Motor neuron (in vitro differentiated cells): ENCODE measurements around the gene CKS2. TPM values are rescaled to one million over a fixed set of nuclear protein-coding genes. Genes with fewer than 3 reads are reported as not detected.
"Not testable (repeated sequence)": the region's sequence is repeated elsewhere in the genome, so short reads cannot be mapped to it uniquely, and the experiment has no call there.

Experiments used
- ATAC-seq, 8 experiments: fragments of 200-7000 bp; cut with Tn5 transposase; replicated peaks in 6 of 8; 2 replicates each; pipeline ENCODE4 v1.8.0; 2021; ENCODE audit warnings: mild to moderate bottlenecking in 8 of 8, moderate library complexity in 8 of 8
- H3K27ac ChIP-seq, 2 donors: fragments of 250-450 bp; sonication (Bioruptor Pico); 2 replicates each; pipeline ENCODE4 v1.9.0; 2021; ENCODE audit warnings: antibody characterized with exemption in 2 of 2, mild to moderate bottlenecking in 2 of 2, moderate library complexity in 1 of 2
- H3K4me1 ChIP-seq, 2 donors: fragments of 250-450 bp; sonication (Bioruptor Pico); replicated peaks in 1 of 2; 2 replicates each; pipeline ENCODE4 v1.6.1; 2021; ENCODE audit warnings: antibody characterized with exemption in 2 of 2, mild to moderate bottlenecking in 2 of 2, moderate library complexity in 1 of 2
- H3K4me3 ChIP-seq, 5 donors: fragments of 250-450 bp; sonication (Bioruptor Pico); 2 replicates each; pipeline ENCODE4 v1.9.0; 2021; ENCODE audit warnings: antibody characterized with exemption in 5 of 5, mild to moderate bottlenecking in 5 of 5, moderate library complexity in 4 of 5
- WGBS, 10 experiments: fragments of 450-650 bp; shearing (Covaris generic); methylation state at CpG; one replicate each; pipeline ENCODE4 v1.0.0; 2022; 5-methylcytosine and 5-hydroxymethylcytosine counted together
- in situ Hi-C, 9 experiments: fragments of 400-800 bp; cut with MboI; loops; one replicate each; pipeline ENCODE4 v1.15.0; 2021; ENCODE audit warnings: low sequenced_read_pairs in 9 of 9, low pct_unique_long_range_greater_than_20kb in 2 of 9; ENCODE audit not compliant: unreplicated experiment in 9 of 9
- total RNA-seq, 8 experiments: library from RNA; unstranded; fragments of 300-600 nt; gene quantifications; 2 replicates each; pipeline versions ENCODE4 v1.2.3 to v1.2.4, GENCODE V29; 2022

The CKS2 gene
- total RNA-seq, 8 experiments from 2014 or later = 22.2 to 184 (median 102) TPM

GRCh38 chr9:89342948-89343347 is 32.0 kb downstream of the CKS2 start:
- ATAC-seq = no peak
- in situ Hi-C loops = no loop called here
- H3K4me3 ChIP-seq = no peak overlapping the region
- WGBS, 10 experiments = 78 to 100% (median 100%) methylated on average over 1 of the region's 1 CpG; no CpG with 5 or more reads in 3 of the 10 experiments
- H3K4me1 ChIP-seq = no peaks in the 10 kb centered on the region
- no peak overlapping the region for H3K27ac ChIP-seq

GRCh38 chr9:89343812-89344211 is 32.8 kb downstream of the CKS2 start:
- in situ Hi-C loops, H3K4me1 ChIP-seq, H3K27ac ChIP-seq, ATAC-seq, H3K4me3 ChIP-seq: not testable (repeated sequence)
- WGBS, 10 experiments = 88 to 100% (median 95%) methylated on average over 1 to 7 of the region's 7 CpGs; no CpG with 5 or more reads in 2 of the 10 experiments

- in situ Hi-C loops = no loop called here
- H3K27ac ChIP-seq = no peak overlapping the region
- WGBS, 10 experiments = 77 to 100% (median 100%) methylated on average over 1 to 4 of the region's 5 CpGs; no CpG with 5 or more reads in 4 of the 10 experiments
- no peak for ATAC-seq
- H3K4me3 ChIP-seq = no peak overlapping the region
- no peaks in the 10 kb centered on the region for H3K4me1 ChIP-seq
These were observed 34.5 kb downstream of the CKS2 start for GRCh38 chr9:89345476-89345875.

- 45 to 100% (median 99%) methylated on average over 1 to 8 of the region's 9 CpGs; no CpG with 5 or more reads in 2 of the 10 experiments for WGBS, 10 experiments
These were observed 35.7 kb downstream of the CKS2 start for GRCh38 chr9:89346696-89347095.

GRCh38 chr9:89347651-89348050 is 36.7 kb downstream of the CKS2 start:
- ATAC-seq = no peak
- in situ Hi-C loops = no loop called here
- no peak overlapping the region for H3K27ac ChIP-seq
- WGBS, 10 experiments = 60 to 100% (median 100%) methylated on average over 1 to 3 of the region's 5 CpGs; no CpG with 5 or more reads in 5 of the 10 experiments
- H3K4me3 ChIP-seq = no peak overlapping the region
- H3K4me1 ChIP-seq = no peaks in the 10 kb centered on the region

More at GRCh38 chr9:89346696-89347095, 35.7 kb downstream of the CKS2 start:
- in situ Hi-C loops = no loop called here
- H3K27ac ChIP-seq = no peak overlapping the region
- no peaks in the 10 kb centered on the region for H3K4me1 ChIP-seq
- ATAC-seq = peak in 1 of 8 experiments; percentile 25
- H3K4me3 ChIP-seq = no peak overlapping the region

GRCh38 chr9:89349607-89350006 is 38.6 kb downstream of the CKS2 start:
- no peak for ATAC-seq
- no peaks in the 10 kb centered on the region for H3K4me1 ChIP-seq
- in situ Hi-C loops = no loop called here
- no peak overlapping the region for H3K27ac ChIP-seq
- H3K4me3 ChIP-seq = no peak overlapping the region
- WGBS, 10 experiments = 40 to 100% (median 93%) methylated on average over 1 to 6 of the region's 6 CpGs; no CpG with 5 or more reads in 1 of the 10 experiments

- in situ Hi-C loops = no loop called here
- H3K4me1 ChIP-seq = no peaks in the 10 kb centered on the region
- H3K4me3 ChIP-seq = no peak overlapping the region
- no peak overlapping the region for H3K27ac ChIP-seq
- 75 to 100% (median 100%) methylated on average over 1 to 2 of the region's 2 CpGs; no CpG with 5 or more reads in 7 of the 10 experiments for WGBS, 10 experiments
- no peak for ATAC-seq
These were observed 40.1 kb downstream of the CKS2 start for GRCh38 chr9:89350988-89351557.

GRCh38 chr9:89351584-89352300 is 40.7 kb downstream of the CKS2 start:
- ATAC-seq = no peak

GRCh38 chr9:89352451-89352850 is 41.5 kb downstream of the CKS2 start:
- no peak for ATAC-seq
- H3K4me1 ChIP-seq = peaks cover 0 to 2% of the 10 kb centered on the region in 2 donors
- in situ Hi-C loops = no loop called here
- 3 to 100% (median 87%) methylated on average over 2 to 3 of the region's 3 CpGs for WGBS, 10 experiments
- H3K4me3 ChIP-seq = no peak overlapping the region
- no peak overlapping the region for H3K27ac ChIP-seq

More at GRCh38 chr9:89351584-89352300, 40.7 kb downstream of the CKS2 start:
- Histone ChIP-seq H3K4me1 (no peaks in the 10 kb centered on the region), H3K27ac (no peak overlapping the region), H3K4me3 (no peak overlapping the region)
- WGBS, 10 experiments = 91 to 100% (median 99%) methylated on average over 1 to 5 of the region's 6 CpGs; no CpG with 5 or more reads in 2 of the 10 experiments
- in situ Hi-C loops = no loop called here

- Histone ChIP-seq H3K27ac (no peak overlapping the region), H3K4me3 (no peak overlapping the region), H3K4me1 (peaks cover 0 to 7% of the 10 kb centered on the region in 2 donors)
- in situ Hi-C loops = no loop called here
- no peak for ATAC-seq
- WGBS, 10 experiments = 59 to 100% (median 94%) methylated on average over 1 to 6 of the region's 8 CpGs; no CpG with 5 or more reads in 1 of the 10 experiments
These were observed 42.1 kb downstream of the CKS2 start for GRCh38 chr9:89352874-89353649.

- Histone ChIP-seq H3K27ac (no peak overlapping the region), H3K4me3 (no peak overlapping the region), H3K4me1 (peaks cover 0 to 17% of the 10 kb centered on the region in 2 donors)
- ATAC-seq = peak in 2 of 8 experiments; percentile 41 to 58
- WGBS, 10 experiments = 55 to 100% (median 92%) methylated on average over 1 to 3 of the region's 3 CpGs; no CpG with 5 or more reads in 3 of the 10 experiments
- in situ Hi-C loops = no loop called here
These were observed 43.0 kb downstream of the CKS2 start for GRCh38 chr9:89353989-89354388.

- no peak for ATAC-seq
- in situ Hi-C loops = no loop called here
- Histone ChIP-seq H3K4me3 (no peak overlapping the region), H3K27ac (no peak overlapping the region), H3K4me1 (peaks cover 0 to 19% of the 10 kb centered on the region in 2 donors)
- 86 to 100% (median 96%) methylated on average over 1 to 5 of the region's 6 CpGs; no CpG with 5 or more reads in 2 of the 10 experiments for WGBS, 10 experiments
These were observed 43.5 kb downstream of the CKS2 start for GRCh38 chr9:89354471-89354870.

GRCh38 chr9:89356782-89357181 is 45.8 kb downstream of the CKS2 start:
- 92% methylated on average over 2 of the region's 2 CpGs; no CpG with 5 or more reads in 9 of the 10 experiments for WGBS, 10 experiments
- Histone ChIP-seq H3K4me1 (peaks cover 0 to 22% of the 10 kb centered on the region in 2 donors), H3K27ac (no peak overlapping the region), H3K4me3 (no peak overlapping the region)
- no peak for ATAC-seq
- in situ Hi-C loops = no loop called here
